Measurements from ENCODE around the gene ATOH8. TPM values are rescaled to one million over a fixed set of nuclear protein-coding genes. Genes with fewer than 3 reads are reported as not detected.
A peak's percentile ranks its signal among the peaks of the same experiment; 100 is the strongest.

ATOH8 gene
- total and polyA plus RNA-seq, 5 donors, result 35.7 to 57.8 (median 52.6) TPM

- WGBS, result 79% methylated on average over 10 of the region's 10 CpGs
- Histone ChIP-seq H3K4me1 (ENCODE audit: control insufficient read depth, insufficient read depth, low read length) (no peaks in the 10 kb centered on the region), H3K9me3 (ENCODE audit: control insufficient read depth, low read length) (no peaks in the 10 kb centered on the region), H3K27ac (ENCODE audit: low read length) (no peak overlapping the region), H3K4me3 (ENCODE audit: low read length) (no peak overlapping the region), H3K27me3 (ENCODE audit: control insufficient read depth, insufficient read depth) (no peaks in the 10 kb centered on the region)
- peak in 1 of 3 donors; percentile 59 for DNase-seq
- no peak for ATAC-seq
- intact Hi-C loops (cut with DNase I), result no loop called here
Observed at GRCh38 chr2:85803704-85804425, 50.1 kb downstream of the ATOH8 start.

- WGBS, result 0% methylated on average over 1 of the region's 1 CpG
- intact Hi-C loops (cut with DNase I), result no loop called here
- Histone ChIP-seq H3K4me3 (ENCODE audit: low read length) (no peak overlapping the region), H3K27ac (ENCODE audit: low read length) (no peak overlapping the region), H3K9me3 (ENCODE audit: control insufficient read depth, low read length) (no peaks in the 10 kb centered on the region), H3K4me1 (ENCODE audit: control insufficient read depth, insufficient read depth, low read length) (no peaks in the 10 kb centered on the region), H3K27me3 (ENCODE audit: control insufficient read depth, insufficient read depth) (no peaks in the 10 kb centered on the region)
- ATAC-seq, result no peak
- DNase-seq, result no peak
Observed at GRCh38 chr2:85804583-85804982, 50.8 kb downstream of the ATOH8 start.

DNA sequence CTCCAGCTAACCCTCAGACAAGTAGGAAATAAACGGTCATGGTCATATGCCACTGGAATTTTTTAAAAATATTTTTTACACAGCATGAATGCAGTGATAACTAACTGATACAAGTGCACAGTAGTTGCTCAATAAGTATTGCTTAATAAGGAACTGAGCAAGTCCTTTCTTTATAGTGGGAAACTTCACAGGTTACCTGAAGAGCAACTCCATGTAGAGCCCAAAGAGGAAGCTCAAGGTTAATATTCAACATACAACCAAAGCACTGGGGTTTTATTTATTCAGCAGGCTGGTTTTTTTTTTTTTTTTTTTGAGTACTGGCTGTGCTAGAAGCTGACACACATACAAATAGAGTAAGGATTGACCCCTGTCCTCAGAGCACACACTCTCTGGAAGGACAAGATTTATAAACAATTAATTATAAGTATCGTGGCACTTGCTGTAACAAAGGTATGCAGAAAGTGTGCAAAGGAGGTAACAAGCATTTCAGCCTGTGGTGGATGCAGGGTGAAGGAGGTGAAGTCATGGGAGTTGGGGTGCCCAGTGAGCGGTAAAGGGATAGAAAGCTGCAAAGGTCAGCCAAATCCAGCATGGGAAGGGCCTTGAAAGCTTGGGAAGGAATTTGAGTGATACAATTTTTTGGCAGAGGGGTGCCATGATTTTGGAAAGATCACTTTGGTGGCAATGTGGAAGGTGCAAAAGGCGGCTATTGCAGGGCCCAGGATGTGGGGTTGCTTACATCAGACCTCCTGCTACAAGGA, 52.7 kb downstream of the ATOH8 start:
- Histone ChIP-seq H3K27me3 (ENCODE audit: control insufficient read depth, insufficient read depth) (no peaks in the 10 kb centered on the region), H3K4me3 (ENCODE audit: low read length) (no peak overlapping the region), H3K27ac (ENCODE audit: low read length) (no peak overlapping the region), H3K4me1 (ENCODE audit: control insufficient read depth, insufficient read depth, low read length) (peaks cover 3% of the 10 kb centered on the region), H3K9me3 (ENCODE audit: control insufficient read depth, low read length) (no peaks in the 10 kb centered on the region)
- DNase-seq (no peak), ATAC-seq (no peak)
- intact Hi-C loops (cut with DNase I), result no loop called here
- WGBS, result 90% methylated on average over 4 of the region's 4 CpGs

DNA sequence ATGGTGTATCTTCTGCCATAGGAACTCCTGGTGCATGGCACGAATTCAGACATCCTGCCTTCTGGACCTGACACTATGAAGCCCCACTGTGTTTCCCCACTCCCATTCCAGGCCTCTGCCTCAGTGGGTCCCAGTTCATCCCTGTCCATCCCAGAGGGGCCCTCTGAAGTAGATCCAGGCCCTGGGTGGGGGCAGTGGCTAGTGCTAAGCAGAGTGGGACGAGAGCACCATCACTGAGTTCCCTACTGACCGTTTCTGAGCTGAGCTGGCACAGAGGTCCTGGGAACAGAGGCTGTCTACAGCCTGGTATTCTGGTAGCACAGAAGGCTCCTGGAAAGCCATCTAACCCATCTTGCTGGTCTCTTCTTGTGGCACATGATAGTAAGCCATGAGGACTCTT, 54.0 kb downstream of the ATOH8 start:
- H3K4me1 ChIP-seq (ENCODE audit: control insufficient read depth, insufficient read depth, low read length), result peaks cover 3% of the 10 kb centered on the region
- H3K27me3 ChIP-seq (ENCODE audit: control insufficient read depth, insufficient read depth), result no peaks in the 10 kb centered on the region
- H3K4me3 ChIP-seq (ENCODE audit: low read length), result no peak overlapping the region
- intact Hi-C loops (cut with DNase I), result no loop called here
- H3K9me3 ChIP-seq (ENCODE audit: control insufficient read depth, low read length), result no peaks in the 10 kb centered on the region
- no peak for DNase-seq
- no peak overlapping the region for H3K27ac ChIP-seq (ENCODE audit: low read length)
- WGBS, result 96% methylated on average over 3 of the region's 3 CpGs
- ATAC-seq, result no peak

- no peaks in the 10 kb centered on the region for H3K9me3 ChIP-seq (ENCODE audit: control insufficient read depth, low read length)
- H3K4me1 ChIP-seq (ENCODE audit: control insufficient read depth, insufficient read depth, low read length), result peaks cover 3% of the 10 kb centered on the region
- intact Hi-C loops (cut with DNase I), result loop anchor here in 3 of 4 donors (5.0 to 10.0 kb wide), 4 partner anchors 78 to 176 kb away; no protein-coding TSS in a partner anchor
- DNase-seq (peak in 1 of 3 donors; percentile 64), ATAC-seq (peak in 1 of 2 donors; percentile 3)
- H3K4me3 ChIP-seq (ENCODE audit: low read length), result no peak overlapping the region
- 64% methylated on average over 16 of the region's 16 CpGs for WGBS
- peak overlapping the region; percentile 63 for H3K27ac ChIP-seq (ENCODE audit: low read length)
- H3K27me3 ChIP-seq (ENCODE audit: control insufficient read depth, insufficient read depth), result no peaks in the 10 kb centered on the region
Observed at GRCh38 chr2:85810371-85811179, 56.8 kb downstream of the ATOH8 start.

DNA sequence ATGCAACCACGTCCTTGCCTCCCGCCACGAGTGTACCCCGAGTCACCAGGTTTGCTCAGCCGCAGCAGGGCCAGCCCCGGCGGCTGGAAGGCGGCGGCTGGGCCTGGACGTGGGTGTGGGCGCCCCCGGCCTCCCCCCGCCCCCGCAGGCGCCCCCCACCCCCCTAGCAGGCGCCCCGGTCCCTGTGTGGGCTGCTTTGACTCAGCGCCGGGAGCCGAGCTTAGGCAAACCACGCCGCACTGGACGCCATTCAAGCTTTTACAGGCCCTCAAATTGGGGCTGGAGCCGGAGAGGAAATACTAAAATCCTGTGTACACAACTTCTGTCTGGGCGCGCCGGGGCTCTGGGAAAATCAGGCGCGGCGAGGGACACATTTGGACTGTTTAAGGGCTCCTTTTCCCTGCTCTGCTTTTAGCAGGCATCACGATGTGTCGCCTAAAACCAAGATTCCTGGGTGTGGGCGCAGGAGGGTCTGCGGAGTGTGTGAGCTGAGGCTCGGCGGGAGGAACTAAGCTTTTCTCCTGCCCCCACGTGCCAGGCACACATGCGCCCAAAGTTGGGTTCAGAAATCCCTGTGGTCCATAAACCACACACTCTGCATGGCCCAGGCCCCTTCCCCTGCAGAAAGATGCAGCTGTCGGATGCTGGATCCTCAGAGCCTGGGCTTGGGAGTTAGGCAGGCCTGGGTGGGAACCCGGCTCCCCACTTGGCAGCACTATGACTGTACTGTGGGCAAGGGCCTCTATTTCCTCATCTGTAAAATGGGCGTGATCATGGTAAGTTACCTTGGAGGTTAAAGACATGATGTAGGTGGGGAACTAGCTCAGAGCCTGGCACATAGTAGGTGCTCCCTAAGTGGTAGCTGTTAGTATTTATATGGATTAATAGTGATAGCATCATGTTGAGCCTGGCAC, 57.6 kb downstream of the ATOH8 start:
- Histone ChIP-seq H3K4me1 (ENCODE audit: control insufficient read depth, insufficient read depth, low read length) (peaks cover 3% of the 10 kb centered on the region), H3K27ac (ENCODE audit: low read length) (peak overlapping the region; percentile 63), H3K4me3 (ENCODE audit: low read length) (no peak overlapping the region), H3K9me3 (ENCODE audit: control insufficient read depth, low read length) (no peaks in the 10 kb centered on the region), H3K27me3 (ENCODE audit: control insufficient read depth, insufficient read depth) (no peaks in the 10 kb centered on the region)
- DNase-seq (peak; percentile 74 to 93 (median 89)), ATAC-seq (peak; percentile 56 to 58)
- WGBS, result 37% methylated on average over 41 of the region's 41 CpGs
- intact Hi-C loops (cut with DNase I), result loop anchor here (2.0 to 10.0 kb wide), 5 partner anchors 79 to 177 kb away; no protein-coding TSS in a partner anchor

GRCh38 chr2:85812094-85812735, 58.4 kb downstream of the ATOH8 start:
- H3K4me1 ChIP-seq (ENCODE audit: control insufficient read depth, insufficient read depth, low read length), result peaks cover 3% of the 10 kb centered on the region
- no peak overlapping the region for H3K4me3 ChIP-seq (ENCODE audit: low read length)
- H3K27ac ChIP-seq (ENCODE audit: low read length), result no peak overlapping the region
- intact Hi-C loops (cut with DNase I), result loop anchor here (2.0 to 10.0 kb wide), 5 partner anchors 80 to 177 kb away; no protein-coding TSS in a partner anchor
- no peaks in the 10 kb centered on the region for H3K27me3 ChIP-seq (ENCODE audit: control insufficient read depth, insufficient read depth)
- 67% methylated on average over 10 of the region's 10 CpGs for WGBS
- peak in 2 of 3 donors; percentile 68 to 71 for DNase-seq
- ATAC-seq, result no peak
- H3K9me3 ChIP-seq (ENCODE audit: control insufficient read depth, low read length), result no peaks in the 10 kb centered on the region

- Histone ChIP-seq H3K4me1 (ENCODE audit: control insufficient read depth, insufficient read depth, low read length) (peaks cover 3% of the 10 kb centered on the region), H3K27ac (ENCODE audit: low read length) (no peak overlapping the region), H3K27me3 (ENCODE audit: control insufficient read depth, insufficient read depth) (no peaks in the 10 kb centered on the region), H3K9me3 (ENCODE audit: control insufficient read depth, low read length) (no peaks in the 10 kb centered on the region), H3K4me3 (ENCODE audit: low read length) (no peak overlapping the region)
- 88% methylated on average over 7 of the region's 7 CpGs for WGBS
- ATAC-seq, result no peak
- intact Hi-C loops (cut with DNase I), result loop anchor here (2.0 to 10.0 kb wide), 5 partner anchors 81 to 179 kb away; no protein-coding TSS in a partner anchor
- no peak for DNase-seq
Observed at GRCh38 chr2:85813211-85813981, 59.6 kb downstream of the ATOH8 start.
